Colon (tissue), 2 donors: ENCODE data around the gene ADIPOR2.
"Not testable (repeated sequence)": the region's sequence is repeated elsewhere in the genome, so short reads cannot be mapped to it uniquely, and the experiment has no call there.

Source experiments
- FAIRE-seq: peaks from 2 replicates; lab custom pipeline; 2012; peaks lifted over from hg19 to GRCh38; lab: Jason Lieb, UNC
- donor health status: control.
- donor health status: control.

ADIPOR2 gene

GRCh38 chr12:1705774-1706631, 15.1 kb downstream of the ADIPOR2 start:
- FAIRE-seq, result no peak

- no peak for FAIRE-seq
Observed at GRCh38 chr12:1706632-1706980, 15.7 kb downstream of the ADIPOR2 start.

GRCh38 chr12:1707051-1707450, 16.2 kb downstream of the ADIPOR2 start:
- FAIRE-seq, result no peak

GRCh38 chr12:1709968-1710367, 19.1 kb downstream of the ADIPOR2 start:
- FAIRE-seq, result not testable (repeated sequence)

GRCh38 chr12:1710870-1711269, 20.0 kb downstream of the ADIPOR2 start:
- FAIRE-seq, result not testable (repeated sequence)

GRCh38 chr12:1711536-1712211, 20.8 kb downstream of the ADIPOR2 start:
- FAIRE-seq, result not testable (repeated sequence)

GRCh38 chr12:1712305-1712704, 21.4 kb downstream of the ADIPOR2 start:
- FAIRE-seq, result not testable (repeated sequence)

- not testable (repeated sequence) for FAIRE-seq
Observed at GRCh38 chr12:1712852-1713251, 22.0 kb downstream of the ADIPOR2 start.

GRCh38 chr12:1713783-1714348, 23.0 kb downstream of the ADIPOR2 start:
- not testable (repeated sequence) for FAIRE-seq

GRCh38 chr12:1715459-1715858, 24.6 kb downstream of the ADIPOR2 start:
- FAIRE-seq, result not testable (repeated sequence)

- no peak for FAIRE-seq
Observed at GRCh38 chr12:1716215-1716862, 25.5 kb downstream of the ADIPOR2 start.

GRCh38 chr12:1716911-1717310, 26.0 kb downstream of the ADIPOR2 start:
- no peak for FAIRE-seq

GRCh38 chr12:1719139-1719538, 28.3 kb downstream of the ADIPOR2 start:
- FAIRE-seq, result no peak

- no peak for FAIRE-seq
Observed at GRCh38 chr12:1720494-1720893, 29.6 kb downstream of the ADIPOR2 start.

- no peak for FAIRE-seq
Observed at GRCh38 chr12:1723721-1724120, 32.9 kb downstream of the ADIPOR2 start.

GRCh38 chr12:1724250-1724649, 33.4 kb downstream of the ADIPOR2 start:
- FAIRE-seq, result no peak

GRCh38 chr12:1726753-1727152, 35.9 kb downstream of the ADIPOR2 start:
- FAIRE-seq, result no peak

GRCh38 chr12:1728824-1729223, 38.0 kb downstream of the ADIPOR2 start:
- no peak for FAIRE-seq

GRCh38 chr12:1731019-1731687, 40.3 kb downstream of the ADIPOR2 start:
- FAIRE-seq, result no peak

- not testable (repeated sequence) for FAIRE-seq
Observed at GRCh38 chr12:1731688-1732078, 40.8 kb downstream of the ADIPOR2 start.

GRCh38 chr12:1732914-1733313, 42.0 kb downstream of the ADIPOR2 start:
- FAIRE-seq, result no peak

- FAIRE-seq, result not testable (repeated sequence)
Observed at GRCh38 chr12:1733712-1734111, 42.8 kb downstream of the ADIPOR2 start.
